Testis (tissue), 3 donors: ENCODE results near the gene GRID2. TPM values are rescaled to one million over a fixed set of nuclear protein-coding genes. Genes with fewer than 3 reads are reported as not detected.

Experiments
- DNase-seq: peaks from one replicate; pipeline ENCODE4 v3.0.0-alpha.2; 2019
- H3K27ac ChIP-seq, 2 donors: fragments of 200-600 bp; sonication (generic); one replicate each; pipeline ENCODE4 v1.5.1; 2019
- H3K27me3 ChIP-seq: fragments of 200-600 bp; sonication (generic); one replicate; pipeline ENCODE4 v1.5.1; 2019
- H3K36me3 ChIP-seq: fragments of 200-600 bp; sonication (generic); one replicate; pipeline ENCODE4 v1.5.1; 2017; ENCODE audit warnings: low read depth; ENCODE audit errors: missing control alignments
- H3K4me1 ChIP-seq: fragments of 200-600 bp; sonication (generic); one replicate; pipeline ENCODE4 v1.5.1; 2019
- H3K4me3 ChIP-seq, 2 donors: fragments of 200-600 bp; sonication (generic); one replicate each; pipeline ENCODE4 v1.5.1; 2017 to 2019
- H3K9me3 ChIP-seq: fragments of 200-600 bp; sonication (generic); one replicate; pipeline ENCODE4 v1.5.1; 2017
- CTCF ChIP-seq, 3 experiments: fragments of 450-650 bp in 2 of 3; fragments of 200-600 bp in 1 of 3; sonication (generic) in 1 of 3; IDR thresholded peaks; one replicate each; pipeline ENCODE4 v1.5.1; 2016 to 2019; ENCODE audit warnings: antibody characterized with exemption in 3 of 3, mild to moderate bottlenecking in 2 of 3, moderate library complexity in 1 of 3
- POLR2A ChIP-seq: fragments of 450-650 bp; IDR thresholded peaks from one replicate; pipeline ENCODE4 v1.6.1; 2017; ENCODE audit warnings: antibody characterized with exemption, mild to moderate bottlenecking, moderate library complexity
- WGBS, 2 donors: methylation state at CpG; one replicate each; pipeline ENCODE4 v1.1.5; 2018; 5-methylcytosine and 5-hydroxymethylcytosine counted together
- intact Hi-C: fragments of 100-400 bp; cut with DNase I; formaldehyde crosslinking; loops from one replicate; pipeline ENCODE4 v1.15.1; 2023; ENCODE audit warnings: low total_unique reads
- polyA plus RNA-seq: library from polyadenylated mRNA; stranded (reverse); fragments of 350-450 nt; fragmentation: Illumina TruSeq; extraction: RNeasy Lipid Tissue Mini Kit (QIAGEN cat#74804); gene quantifications from one replicate; pipeline ENCODE4 v1.2.3, GENCODE V29; 2014; ENCODE audit warnings: low read depth, low replicate concordance; ENCODE audit not compliant: insufficient read depth
- total RNA-seq, 2 donors: library from RNA; depleted of rRNA; stranded (reverse); fragments of >200 nt; gene quantifications; one replicate each; pipeline ENCODE4 v1.2.3, GENCODE V29; 2016

Gene GRID2
- total and polyA plus RNA-seq, 3 donors from 2014 or later, result 27.1 to 34.6 (median 32.7) TPM

DNA sequence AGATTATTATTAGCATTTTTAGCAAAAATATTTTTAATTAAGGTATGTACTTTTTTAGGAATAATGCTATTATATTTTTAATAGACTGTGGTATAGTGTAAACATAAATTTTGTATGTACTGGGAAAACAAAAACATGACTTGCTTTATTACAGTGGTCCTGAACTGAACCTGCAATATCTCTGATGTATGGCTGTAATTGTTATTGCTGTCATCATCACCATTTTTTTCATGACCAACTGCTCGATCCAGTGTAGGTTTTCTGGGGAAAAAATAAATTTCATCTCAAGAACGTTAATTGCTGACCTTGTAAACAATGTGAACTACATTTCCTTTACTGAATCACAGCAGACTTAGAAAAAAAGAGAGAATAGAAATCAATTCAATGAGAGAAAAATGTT is 1441.2 kb downstream of the GRID2 start:
- intact Hi-C loops, result no loop called here
- 33 to 41% methylated on average over 2 of the region's 2 CpGs for WGBS, 2 donors

DNA sequence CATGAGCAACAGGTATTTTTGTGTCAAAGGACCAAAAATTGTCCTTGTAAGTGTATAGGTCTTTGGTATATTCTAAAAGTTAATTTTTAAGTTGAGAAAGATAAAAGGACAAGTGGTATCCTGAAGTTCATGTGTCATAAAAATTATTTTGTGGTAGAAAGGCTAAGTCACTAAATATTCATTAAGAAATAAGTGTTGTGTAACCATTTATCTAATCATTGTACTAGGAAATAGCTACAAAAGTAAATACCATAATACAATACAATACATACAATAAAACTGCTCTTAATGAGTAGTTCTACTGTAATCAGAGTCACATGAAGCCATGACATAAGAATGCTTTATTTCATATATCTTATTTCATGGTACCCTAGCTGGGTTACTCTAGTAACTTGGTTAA is 1442.3 kb downstream of the GRID2 start:
- no peaks in the 10 kb centered on the region for H3K4me1 ChIP-seq
- DNase-seq, result no peak
- no peak overlapping the region for H3K27ac ChIP-seq
- intact Hi-C loops, result no loop called here
- H3K36me3 ChIP-seq, result no peaks in the 10 kb centered on the region
- no peaks in the 10 kb centered on the region for H3K9me3 ChIP-seq
- no peaks in the 10 kb centered on the region for H3K27me3 ChIP-seq
- no peak overlapping the region for H3K4me3 ChIP-seq
- TF ChIP-seq CTCF (IDR thresholded peaks at IDR 0.05) (no peak), POLR2A (no peak)

More for the DNA sequence above, 1441.2 kb downstream of the GRID2 start:
- Histone ChIP-seq H3K9me3 (no peaks in the 10 kb centered on the region), H3K36me3 (no peaks in the 10 kb centered on the region), H3K27ac (no peak overlapping the region), H3K27me3 (no peaks in the 10 kb centered on the region), H3K4me1 (no peaks in the 10 kb centered on the region), H3K4me3 (no peak overlapping the region)
- TF ChIP-seq POLR2A (no peak), CTCF (IDR thresholded peaks at IDR 0.05) (no peak)
- no peak for DNase-seq

- Histone ChIP-seq H3K27ac (no peak overlapping the region), H3K4me3 (no peak overlapping the region), H3K9me3 (no peaks in the 10 kb centered on the region), H3K27me3 (no peaks in the 10 kb centered on the region), H3K36me3 (no peaks in the 10 kb centered on the region), H3K4me1 (no peaks in the 10 kb centered on the region)
- TF ChIP-seq CTCF (IDR thresholded peaks at IDR 0.05), result no peak
- TF ChIP-seq POLR2A, result no peak
- WGBS, 2 donors, result 47 to 55% methylated on average over 2 of the region's 2 CpGs
- DNase-seq, result no peak
- intact Hi-C loops, result no loop called here
Observed at GRCh38 chr4:93747220-93747619, 1443.5 kb downstream of the GRID2 start.

DNA sequence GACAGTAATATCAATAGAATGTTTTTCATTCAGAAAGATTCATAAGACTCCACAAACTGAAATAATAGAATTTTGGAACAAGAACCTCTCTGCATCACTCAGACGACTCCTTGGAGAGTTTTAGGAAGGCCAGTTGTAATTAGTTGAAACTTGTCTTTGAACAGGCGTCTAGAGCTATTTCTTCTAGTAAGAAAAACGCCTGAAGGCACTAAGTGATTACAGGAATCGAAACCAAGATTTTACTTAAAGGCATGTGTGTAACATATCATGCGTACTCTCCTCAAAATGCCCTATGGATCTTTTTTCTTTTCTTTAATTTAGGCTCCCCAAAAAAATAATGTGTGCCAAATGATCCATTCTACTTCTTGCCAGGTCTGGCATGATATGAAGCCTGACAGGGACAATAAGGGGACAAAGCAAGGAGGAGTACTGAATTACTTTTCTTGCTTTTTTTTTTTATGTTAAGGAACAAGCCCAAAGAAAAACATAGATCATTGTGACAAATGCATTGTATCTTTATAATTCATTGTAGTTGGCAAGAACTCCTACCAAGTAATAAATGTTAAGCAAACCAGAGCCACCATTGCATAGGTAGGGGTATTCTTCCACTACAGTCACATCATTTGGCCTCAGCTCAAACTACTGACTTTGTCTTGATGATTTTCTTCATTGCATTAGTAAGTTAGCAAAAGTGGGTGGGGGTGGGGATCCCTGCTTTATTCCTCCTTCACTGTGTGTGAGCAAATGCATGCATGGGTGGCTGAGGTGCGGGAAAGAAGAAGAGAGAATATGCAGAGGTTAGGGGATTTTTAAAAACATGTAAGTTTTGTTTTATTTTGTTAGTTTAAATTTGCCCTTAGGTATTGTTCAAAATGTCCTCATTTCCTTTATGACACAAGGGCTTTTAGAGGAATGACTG is 1444.9 kb downstream of the GRID2 start:
- no peaks in the 10 kb centered on the region for H3K9me3 ChIP-seq
- no peaks in the 10 kb centered on the region for H3K27me3 ChIP-seq
- H3K4me3 ChIP-seq, result no peak overlapping the region
- DNase-seq, result no peak
- no peaks in the 10 kb centered on the region for H3K36me3 ChIP-seq
- no peak for TF ChIP-seq CTCF (IDR thresholded peaks at IDR 0.05)
- no peak for TF ChIP-seq POLR2A
- intact Hi-C loops, result no loop called here
- 62 to 64% methylated on average over 6 of the region's 6 CpGs for WGBS, 2 donors
- no peak overlapping the region for H3K27ac ChIP-seq
- H3K4me1 ChIP-seq, result no peaks in the 10 kb centered on the region

GRCh38 chr4:93749292-93749761 is 1445.6 kb downstream of the GRID2 start:
- TF ChIP-seq CTCF (IDR thresholded peaks at IDR 0.05) (no peak), POLR2A (no peak)
- Histone ChIP-seq H3K36me3 (no peaks in the 10 kb centered on the region), H3K27me3 (no peaks in the 10 kb centered on the region), H3K4me3 (no peak overlapping the region), H3K9me3 (no peaks in the 10 kb centered on the region), H3K4me1 (no peaks in the 10 kb centered on the region), H3K27ac (no peak overlapping the region)
- DNase-seq, result no peak
- intact Hi-C loops, result no loop called here
- 90% methylated on average over 3 of the region's 3 CpGs for WGBS, 2 donors
